Measurements from ENCODE around the gene PNMA6F.

The PNMA6F gene

GRCh38 chrX:153302796-153303195 lies 18.8 kb downstream of the PNMA6F start:
- Histone ChIP-seq H2AFZ (ENCODE audit: low read length) (no peak overlapping the region), H3K79me2 (ENCODE audit: insufficient read depth, low read length) (no peaks in the 10 kb centered on the region), H3K9me3 (ENCODE audit: low read length) (no peaks in the 10 kb centered on the region), H3K4me3 (ENCODE audit: low read depth, low read length, poor library complexity, severe bottlenecking) (no peak overlapping the region), H3K36me3 (ENCODE audit: insufficient read depth, low read length) (no peaks in the 10 kb centered on the region), H3K4me2 (ENCODE audit: low read length) (no peak overlapping the region), H3K9ac (ENCODE audit: low read length) (no peak overlapping the region), H4K20me1 (ENCODE audit: insufficient read depth, low read length) (no peaks in the 10 kb centered on the region), H3K9me2 (ENCODE audit: low read depth, low read length) (no peaks in the 10 kb centered on the region), H3K4me1 (ENCODE audit: insufficient read depth, low read length, severe bottlenecking) (no peaks in the 10 kb centered on the region), H3K27me3 (ENCODE audit: insufficient read depth, low read length) (no peaks in the 10 kb centered on the region), H3K27ac (ENCODE audit: low read depth, low read length, poor library complexity, severe bottlenecking) (no peak overlapping the region), H3F3A (ENCODE audit: insufficient read depth, low read length) (no peaks in the 10 kb centered on the region)
- TF ChIP-seq CTCF (IDR thresholded peaks at IDR 0.05; ENCODE audit: low read length), result no peak
- TF ChIP-seq EZH2 (IDR thresholded peaks at IDR 0.05; ENCODE audit: borderline replicate concordance, low read length), result no peak

GRCh38 chrX:153301746-153302145 lies 19.8 kb downstream of the PNMA6F start:
- Histone ChIP-seq H3F3A (ENCODE audit: insufficient read depth, low read length) (no peaks in the 10 kb centered on the region), H4K20me1 (ENCODE audit: insufficient read depth, low read length) (no peaks in the 10 kb centered on the region), H3K79me2 (ENCODE audit: insufficient read depth, low read length) (no peaks in the 10 kb centered on the region), H3K9me2 (ENCODE audit: low read depth, low read length) (no peaks in the 10 kb centered on the region), H3K9ac (ENCODE audit: low read length) (no peak overlapping the region), H3K36me3 (ENCODE audit: insufficient read depth, low read length) (no peaks in the 10 kb centered on the region), H3K27ac (ENCODE audit: low read depth, low read length, poor library complexity, severe bottlenecking) (no peak overlapping the region), H3K9me3 (ENCODE audit: low read length) (no peaks in the 10 kb centered on the region), H3K4me2 (ENCODE audit: low read length) (no peak overlapping the region), H3K4me1 (ENCODE audit: insufficient read depth, low read length, severe bottlenecking) (no peaks in the 10 kb centered on the region), H3K4me3 (ENCODE audit: low read depth, low read length, poor library complexity, severe bottlenecking) (no peak overlapping the region), H2AFZ (ENCODE audit: low read length) (no peak overlapping the region), H3K27me3 (ENCODE audit: insufficient read depth, low read length) (no peaks in the 10 kb centered on the region)
- no peak for TF ChIP-seq EZH2 (IDR thresholded peaks at IDR 0.05; ENCODE audit: borderline replicate concordance, low read length)
- no peak for TF ChIP-seq CTCF (IDR thresholded peaks at IDR 0.05; ENCODE audit: low read length)

GRCh38 chrX:153299855-153300254 lies 21.7 kb downstream of the PNMA6F start:
- H4K20me1 ChIP-seq (ENCODE audit: insufficient read depth, low read length), result no peaks in the 10 kb centered on the region
- no peaks in the 10 kb centered on the region for H3K27me3 ChIP-seq (ENCODE audit: insufficient read depth, low read length)
- no peak overlapping the region for H3K27ac ChIP-seq (ENCODE audit: low read depth, low read length, poor library complexity, severe bottlenecking)
- no peak overlapping the region for H3K4me3 ChIP-seq (ENCODE audit: low read depth, low read length, poor library complexity, severe bottlenecking)
- no peaks in the 10 kb centered on the region for H3K9me3 ChIP-seq (ENCODE audit: low read length)
- H3K9me2 ChIP-seq (ENCODE audit: low read depth, low read length), result no peaks in the 10 kb centered on the region
- H3K36me3 ChIP-seq (ENCODE audit: insufficient read depth, low read length), result no peaks in the 10 kb centered on the region
- TF ChIP-seq EZH2 (IDR thresholded peaks at IDR 0.05; ENCODE audit: borderline replicate concordance, low read length) (no peak), CTCF (IDR thresholded peaks at IDR 0.05; ENCODE audit: low read length) (no peak)
- H3K79me2 ChIP-seq (ENCODE audit: insufficient read depth, low read length), result no peaks in the 10 kb centered on the region
- no peak overlapping the region for H3K9ac ChIP-seq (ENCODE audit: low read length)
- H2AFZ ChIP-seq (ENCODE audit: low read length), result no peak overlapping the region
- H3K4me1 ChIP-seq (ENCODE audit: insufficient read depth, low read length, severe bottlenecking), result peaks cover under 1% of the 10 kb centered on the region
- H3K4me2 ChIP-seq (ENCODE audit: low read length), result no peak overlapping the region
- H3F3A ChIP-seq (ENCODE audit: insufficient read depth, low read length), result no peaks in the 10 kb centered on the region

Measured in OCI-LY1 (cell line).